ENCODE results near the gene PSEN2. TPM values are rescaled to one million over a fixed set of nuclear protein-coding genes. Genes with fewer than 3 reads are reported as not detected.

PSEN2 gene
- total RNA-seq, 1 donor from 2014 or later = 19.8 TPM

DNA sequence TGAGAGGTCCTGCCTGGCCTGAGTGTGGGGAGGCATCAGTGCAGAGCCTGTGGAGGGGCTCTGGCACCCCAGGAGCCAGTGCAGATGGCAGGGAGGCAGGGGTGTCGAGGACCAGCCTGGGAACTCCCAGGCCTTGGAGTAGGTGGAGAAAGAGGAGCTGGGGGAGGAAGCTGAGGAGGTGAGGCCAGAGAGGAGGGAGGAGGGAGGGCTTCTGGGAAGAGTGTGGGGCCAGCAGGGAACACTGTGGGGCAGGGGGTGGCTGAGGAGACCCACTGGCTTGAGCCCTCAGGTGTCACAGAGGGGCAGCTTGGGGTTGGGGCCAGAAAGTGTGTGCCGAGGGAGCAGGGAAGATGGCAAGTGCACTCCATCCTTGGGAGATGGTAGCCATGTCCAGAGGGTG is 73.5 kb downstream of the PSEN2 start:
- peaks cover 18% of the 10 kb centered on the region for H3K27me3 Mint-ChIP-seq (ENCODE audit: unreplicated experiment)
- peaks cover 55% of the 10 kb centered on the region for H3K4me1 Mint-ChIP-seq (ENCODE audit: unreplicated experiment)
- TF ChIP-seq, protein P1, sequence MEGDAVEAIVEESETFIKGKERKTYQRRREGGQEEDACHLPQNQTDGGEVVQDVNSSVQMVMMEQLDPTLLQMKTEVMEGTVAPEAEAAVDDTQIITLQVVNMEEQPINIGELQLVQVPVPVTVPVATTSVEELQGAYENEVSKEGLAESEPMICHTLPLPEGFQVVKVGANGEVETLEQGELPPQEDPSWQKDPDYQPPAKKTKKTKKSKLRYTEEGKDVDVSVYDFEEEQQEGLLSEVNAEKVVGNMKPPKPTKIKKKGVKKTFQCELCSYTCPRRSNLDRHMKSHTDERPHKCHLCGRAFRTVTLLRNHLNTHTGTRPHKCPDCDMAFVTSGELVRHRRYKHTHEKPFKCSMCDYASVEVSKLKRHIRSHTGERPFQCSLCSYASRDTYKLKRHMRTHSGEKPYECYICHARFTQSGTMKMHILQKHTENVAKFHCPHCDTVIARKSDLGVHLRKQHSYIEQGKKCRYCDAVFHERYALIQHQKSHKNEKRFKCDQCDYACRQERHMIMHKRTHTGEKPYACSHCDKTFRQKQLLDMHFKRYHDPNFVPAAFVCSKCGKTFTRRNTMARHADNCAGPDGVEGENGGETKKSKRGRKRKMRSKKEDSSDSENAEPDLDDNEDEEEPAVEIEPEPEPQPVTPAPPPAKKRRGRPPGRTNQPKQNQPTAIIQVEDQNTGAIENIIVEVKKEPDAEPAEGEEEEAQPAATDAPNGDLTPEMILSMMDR (IDR thresholded peaks at IDR 0.05; ENCODE audit: unreplicated experiment) = no peak

DNA sequence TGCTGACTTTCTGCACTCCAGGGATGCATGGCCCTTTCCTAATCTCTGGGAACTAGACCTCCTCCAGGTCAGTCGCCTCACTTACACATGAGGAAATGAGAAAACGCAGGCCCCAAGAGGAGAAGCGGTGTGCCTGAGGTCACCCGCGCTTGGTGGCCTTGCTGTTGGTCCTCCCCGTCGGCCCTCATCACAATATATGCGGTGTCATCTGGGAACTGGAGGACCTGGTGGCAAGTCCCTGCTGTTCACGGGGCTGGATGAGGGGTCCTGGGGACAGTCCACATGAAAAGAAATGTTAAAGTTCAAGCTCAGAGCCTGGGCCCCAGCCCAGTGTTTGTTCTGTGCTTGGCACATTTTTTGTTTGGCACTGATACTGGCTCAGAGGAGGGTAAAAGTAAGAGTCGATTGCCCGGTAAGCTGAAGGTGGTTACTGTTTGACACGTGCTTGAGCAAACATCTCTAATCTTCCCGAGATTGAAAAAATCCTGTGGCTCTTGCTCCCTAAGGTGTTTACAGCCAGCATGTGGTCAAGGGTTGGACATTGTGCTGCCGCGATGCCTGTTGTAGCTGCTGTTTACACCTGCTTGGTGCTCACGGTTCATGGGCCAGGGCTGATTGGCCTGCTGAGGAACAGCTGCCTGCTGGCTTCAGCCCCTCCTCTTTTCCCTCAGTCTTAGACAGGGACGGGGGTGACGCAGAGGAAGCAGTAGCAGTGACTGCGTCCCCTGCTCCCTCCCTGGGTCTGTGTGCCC is 74.9 kb downstream of the PSEN2 start:
- TF ChIP-seq, protein P1 (IDR thresholded peaks at IDR 0.05; ENCODE audit: unreplicated experiment) = no peak
- no peak overlapping the region for H3K4me3 Mint-ChIP-seq (ENCODE audit: unreplicated experiment)
- peaks cover 54% of the 10 kb centered on the region for H3K4me1 Mint-ChIP-seq (ENCODE audit: unreplicated experiment)
- no peak for DNase-seq (ENCODE audit: low spot score)
- H3K36me3 Mint-ChIP-seq (ENCODE audit: low read depth, unreplicated experiment) = peaks cover 11% of the 10 kb centered on the region
- no peak overlapping the region for H3K27ac Mint-ChIP-seq (ENCODE audit: unreplicated experiment)
- H3K27me3 Mint-ChIP-seq (ENCODE audit: unreplicated experiment) = peaks cover 15% of the 10 kb centered on the region
- H3K9me3 Mint-ChIP-seq (ENCODE audit: unreplicated experiment) = no peaks in the 10 kb centered on the region

More for the DNA sequence above, 73.5 kb downstream of the PSEN2 start:
- H3K9me3 Mint-ChIP-seq (ENCODE audit: unreplicated experiment) = no peaks in the 10 kb centered on the region
- peaks cover 11% of the 10 kb centered on the region for H3K36me3 Mint-ChIP-seq (ENCODE audit: low read depth, unreplicated experiment)
- peak overlapping the region; percentile 71 for H3K4me3 Mint-ChIP-seq (ENCODE audit: unreplicated experiment)
- DNase-seq (ENCODE audit: low spot score) = no peak
- H3K27ac Mint-ChIP-seq (ENCODE audit: unreplicated experiment) = peak overlapping the region; percentile 84

Other genes starting within 250 kb of the PSEN2 start
- 144 TPM for gene ITPKB, start 131.3 kb upstream of the PSEN2 start, total RNA-seq (ENCODE audit: unreplicated experiment)
- gene COQ8A, start 69.7 kb downstream of the PSEN2 start, total RNA-seq (ENCODE audit: unreplicated experiment) = 22.7 TPM